Measurements from ENCODE around the gene TUSC2.

TUSC2 gene

GRCh38 chr3:50365080-50365841, 37.2 kb upstream of the TUSC2 start:
- no peaks in the 10 kb centered on the region for H3K36me3 ChIP-seq (ENCODE audit: insufficient read depth, low read length)
- H3K4me2 ChIP-seq (ENCODE audit: low read length) = peak overlapping the region; percentile 70
- H3K9ac ChIP-seq (ENCODE audit: low read depth, low read length) = no peak overlapping the region
- no peaks in the 10 kb centered on the region for H3K9me3 ChIP-seq (replicated peaks; ENCODE audit: low read length)
- peaks cover 10% of the 10 kb centered on the region for H3K27me3 ChIP-seq (ENCODE audit: control insufficient read depth, insufficient read depth, low read length)
- peak overlapping the region; percentile 55 for H3K4me3 ChIP-seq (ENCODE audit: low read length)
- peaks cover 3% of the 10 kb centered on the region for H3K4me1 ChIP-seq (ENCODE audit: control insufficient read depth, insufficient read depth, low read length)

GRCh38 chr3:50364573-50365079, 36.6 kb upstream of the TUSC2 start:
- Histone ChIP-seq H3K4me3 (ENCODE audit: low read length) (peak overlapping the region; percentile 51), H3K9me3 (replicated peaks; ENCODE audit: low read length) (no peaks in the 10 kb centered on the region), H3K27me3 (ENCODE audit: control insufficient read depth, insufficient read depth, low read length) (peaks cover 10% of the 10 kb centered on the region), H3K36me3 (ENCODE audit: insufficient read depth, low read length) (no peaks in the 10 kb centered on the region), H3K4me2 (ENCODE audit: low read length) (peak overlapping the region; percentile 70), H3K9ac (ENCODE audit: low read depth, low read length) (no peak overlapping the region), H3K4me1 (ENCODE audit: control insufficient read depth, insufficient read depth, low read length) (peaks cover 3% of the 10 kb centered on the region)

GRCh38 chr3:50359760-50360110, 31.7 kb upstream of the TUSC2 start:
- H3K4me3 ChIP-seq (ENCODE audit: low read length) = peak overlapping the region; percentile 46
- H3K9ac ChIP-seq (ENCODE audit: low read depth, low read length) = no peak overlapping the region
- peaks cover 33% of the 10 kb centered on the region for H3K4me1 ChIP-seq (ENCODE audit: control insufficient read depth, insufficient read depth, low read length)

GRCh38 chr3:50358911-50359759, 31.1 kb upstream of the TUSC2 start, which contains the start of gene TMEM115:
Gene TMEM115 (minus strand): TSS chr3:50359521. CDS start chr3:50359063, 458 bp downstream.
- Histone ChIP-seq H3K36me3 (ENCODE audit: insufficient read depth, low read length) (peaks cover 39% of the 10 kb centered on the region), H3K4me2 (ENCODE audit: low read length) (peak within 1 kb of the TSS; percentile 98), H3K9ac (ENCODE audit: low read depth, low read length) (peak within 1 kb of the TSS; percentile 97), H3K4me3 (ENCODE audit: low read length) (peak within 1 kb of the TSS; percentile 94), H3K4me1 (ENCODE audit: control insufficient read depth, insufficient read depth, low read length) (peaks cover 33% of the 10 kb centered on the region), H3K9me3 (replicated peaks; ENCODE audit: low read length) (no peaks in the 10 kb centered on the region), H3K27me3 (ENCODE audit: control insufficient read depth, insufficient read depth, low read length) (no peaks in the 10 kb centered on the region)

More at GRCh38 chr3:50359760-50360110, 31.7 kb upstream of the TUSC2 start:
- no peaks in the 10 kb centered on the region for H3K9me3 ChIP-seq (replicated peaks; ENCODE audit: low read length)
- H3K4me2 ChIP-seq (ENCODE audit: low read length) = peak overlapping the region; percentile 74
- peaks cover 33% of the 10 kb centered on the region for H3K36me3 ChIP-seq (ENCODE audit: insufficient read depth, low read length)
- H3K27me3 ChIP-seq (ENCODE audit: control insufficient read depth, insufficient read depth, low read length) = no peaks in the 10 kb centered on the region

GRCh38 chr3:50358355-50358910, 30.4 kb upstream of the TUSC2 start:
- Histone ChIP-seq H3K36me3 (ENCODE audit: insufficient read depth, low read length) (peaks cover 46% of the 10 kb centered on the region), H3K4me3 (ENCODE audit: low read length) (peak overlapping the region; percentile 94), H3K9ac (ENCODE audit: low read depth, low read length) (peak overlapping the region; percentile 97), H3K4me2 (ENCODE audit: low read length) (peak overlapping the region; percentile 98), H3K9me3 (replicated peaks; ENCODE audit: low read length) (no peaks in the 10 kb centered on the region), H3K4me1 (ENCODE audit: control insufficient read depth, insufficient read depth, low read length) (peaks cover 33% of the 10 kb centered on the region), H3K27me3 (ENCODE audit: control insufficient read depth, insufficient read depth, low read length) (no peaks in the 10 kb centered on the region)

GRCh38 chr3:50357481-50357880, 29.5 kb upstream of the TUSC2 start:
- H3K27me3 ChIP-seq (ENCODE audit: control insufficient read depth, insufficient read depth, low read length) = no peaks in the 10 kb centered on the region
- H3K4me3 ChIP-seq (ENCODE audit: low read length) = peak overlapping the region; percentile 94
- H3K4me1 ChIP-seq (ENCODE audit: control insufficient read depth, insufficient read depth, low read length) = peaks cover 38% of the 10 kb centered on the region
- H3K9me3 ChIP-seq (replicated peaks; ENCODE audit: low read length) = no peaks in the 10 kb centered on the region
- peaks cover 53% of the 10 kb centered on the region for H3K36me3 ChIP-seq (ENCODE audit: insufficient read depth, low read length)
- H3K4me2 ChIP-seq (ENCODE audit: low read length) = peak overlapping the region; percentile 98
- peak overlapping the region; percentile 97 for H3K9ac ChIP-seq (ENCODE audit: low read depth, low read length)

GRCh38 chr3:50356553-50356952, 28.5 kb upstream of the TUSC2 start:
- H3K27me3 ChIP-seq (ENCODE audit: control insufficient read depth, insufficient read depth, low read length) = no peaks in the 10 kb centered on the region
- H3K9ac ChIP-seq (ENCODE audit: low read depth, low read length) = peak overlapping the region; percentile 8
- peak overlapping the region; percentile 94 for H3K4me3 ChIP-seq (ENCODE audit: low read length)
- no peaks in the 10 kb centered on the region for H3K9me3 ChIP-seq (replicated peaks; ENCODE audit: low read length)
- H3K36me3 ChIP-seq (ENCODE audit: insufficient read depth, low read length) = peaks cover 53% of the 10 kb centered on the region
- H3K4me2 ChIP-seq (ENCODE audit: low read length) = peak overlapping the region; percentile 98
- peaks cover 42% of the 10 kb centered on the region for H3K4me1 ChIP-seq (ENCODE audit: control insufficient read depth, insufficient read depth, low read length)

GRCh38 chr3:50355829-50356552, 28.0 kb upstream of the TUSC2 start:
- Histone ChIP-seq H3K4me3 (ENCODE audit: low read length) (peak overlapping the region; percentile 94), H3K9ac (ENCODE audit: low read depth, low read length) (peak overlapping the region; percentile 8), H3K4me1 (ENCODE audit: control insufficient read depth, insufficient read depth, low read length) (peaks cover 46% of the 10 kb centered on the region), H3K4me2 (ENCODE audit: low read length) (peak overlapping the region; percentile 98), H3K36me3 (ENCODE audit: insufficient read depth, low read length) (peaks cover 53% of the 10 kb centered on the region), H3K9me3 (replicated peaks; ENCODE audit: low read length) (no peaks in the 10 kb centered on the region), H3K27me3 (ENCODE audit: control insufficient read depth, insufficient read depth, low read length) (no peaks in the 10 kb centered on the region)

- no peak overlapping the region for H3K9ac ChIP-seq (ENCODE audit: low read depth, low read length)
- no peaks in the 10 kb centered on the region for H3K9me3 ChIP-seq (replicated peaks; ENCODE audit: low read length)
- peaks cover 53% of the 10 kb centered on the region for H3K4me1 ChIP-seq (ENCODE audit: control insufficient read depth, insufficient read depth, low read length)
- H3K36me3 ChIP-seq (ENCODE audit: insufficient read depth, low read length) = peaks cover 53% of the 10 kb centered on the region
- no peaks in the 10 kb centered on the region for H3K27me3 ChIP-seq (ENCODE audit: control insufficient read depth, insufficient read depth, low read length)
- no peak overlapping the region for H3K4me3 ChIP-seq (ENCODE audit: low read length)
- no peak overlapping the region for H3K4me2 ChIP-seq (ENCODE audit: low read length)
Observed at GRCh38 chr3:50354850-50355249, 26.8 kb upstream of the TUSC2 start.

- Histone ChIP-seq H3K4me2 (ENCODE audit: low read length) (no peak overlapping the region), H3K9me3 (replicated peaks; ENCODE audit: low read length) (no peaks in the 10 kb centered on the region), H3K4me3 (ENCODE audit: low read length) (no peak overlapping the region), H3K4me1 (ENCODE audit: control insufficient read depth, insufficient read depth, low read length) (peaks cover 59% of the 10 kb centered on the region), H3K27me3 (ENCODE audit: control insufficient read depth, insufficient read depth, low read length) (no peaks in the 10 kb centered on the region), H3K36me3 (ENCODE audit: insufficient read depth, low read length) (peaks cover 53% of the 10 kb centered on the region), H3K9ac (ENCODE audit: low read depth, low read length) (no peak overlapping the region)
Observed at GRCh38 chr3:50354186-50354764, 26.3 kb upstream of the TUSC2 start.
